Thyroid gland (tissue), 4 donors: Measurements from ENCODE around the gene DMC1. TPM values are rescaled to one million over a fixed set of nuclear protein-coding genes. Genes with fewer than 3 reads are reported as not detected.

Experiments used
- DNase-seq, 2 donors: peaks; one replicate each; pipeline ENCODE4 v3.0.0-alpha.2; 2019
- H3K27ac ChIP-seq, 3 donors: fragments of 200-600 bp; sonication (generic); 1 replicate in 2 of 3; 2 replicates in 1 of 3; pipeline ENCODE4 v1.5.1; 2016 to 2019; ENCODE audit warnings: mild to moderate bottlenecking in 1 of 3, moderate library complexity in 1 of 3
- H3K27me3 ChIP-seq: fragments of 200-600 bp; sonication (generic); one replicate; pipeline ENCODE4 v1.5.1; 2019
- H3K36me3 ChIP-seq, 2 donors: fragments of 200-600 bp; sonication (generic); one replicate each; pipeline ENCODE4 v1.5.1; 2016 to 2019
- H3K4me1 ChIP-seq, 2 donors: fragments of 200-600 bp; sonication (generic); one replicate each; pipeline ENCODE4 v1.5.1; 2017 to 2019
- H3K4me3 ChIP-seq, 3 donors: fragments of 200-600 bp; sonication (generic); replicated peaks in 1 of 3; 1 replicate in 2 of 3; 2 replicates in 1 of 3; pipeline ENCODE4 v1.5.1; 2016; ENCODE audit warnings: mild to moderate bottlenecking in 1 of 3
- H3K9me3 ChIP-seq: fragments of 200-600 bp; sonication (generic); one replicate; pipeline ENCODE4 v1.5.1; 2017
- POLR2A ChIP-seq, 2 donors: fragments of 450-650 bp; IDR thresholded peaks; one replicate each; pipeline ENCODE4 v1.6.1; 2017; ENCODE audit warnings: antibody characterized with exemption in 2 of 2, mild to moderate bottlenecking in 2 of 2, moderate library complexity in 1 of 2
- WGBS, 2 donors: methylation state at CpG; one replicate each; pipeline ENCODE4 v1.1.5; 2017; 5-methylcytosine and 5-hydroxymethylcytosine counted together
- intact Hi-C: fragments of 100-400 bp; cut with DNase I; formaldehyde crosslinking; loops from one replicate; pipeline ENCODE4 v1.15.1; 2023
- total RNA-seq, 4 donors: library from RNA; depleted of rRNA; stranded (reverse); fragments of >200 nt; gene quantifications; one replicate each; pipeline ENCODE4 v1.2.3, GENCODE V29; 2016
- TF ChIP-seq, protein P1 (sequence below), 6 experiments: fragments of 200-600 bp in 3 of 6; fragments of 450-650 bp in 3 of 6; sonication (generic) in 3 of 6; IDR thresholded peaks; one replicate each; pipeline ENCODE4 v1.5.1; 2016 to 2019; ENCODE audit warnings: antibody characterized with exemption in 6 of 6, mild to moderate bottlenecking in 2 of 6, inconsistent platforms in 1 of 6, moderate library complexity in 1 of 6

The DMC1 gene
- total RNA-seq, 4 donors from 2014 or later = 0.78 to 25.9 (median 1.1) TPM; not detected in 1

DNA sequence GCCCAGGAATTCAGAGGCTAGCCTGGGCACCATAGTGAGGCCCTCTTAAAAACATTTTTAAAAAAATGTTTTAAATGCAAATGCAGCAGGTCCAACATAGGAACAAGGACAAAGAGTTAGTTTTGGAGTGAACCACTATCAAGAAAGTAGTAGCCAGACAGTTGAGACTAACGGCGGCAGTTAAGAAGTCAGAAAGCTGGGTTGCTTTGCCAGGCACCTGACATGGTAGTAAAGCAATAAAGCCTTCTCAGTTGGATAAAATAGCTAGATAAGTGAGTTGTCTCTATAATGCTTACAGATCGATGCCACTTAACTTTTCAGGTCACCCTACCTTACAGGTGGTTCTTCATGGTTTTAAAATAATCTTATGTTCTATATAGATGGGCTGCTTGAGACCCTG lies 47.0 kb downstream of the DMC1 start:
- Histone ChIP-seq H3K4me1 (no peaks in the 10 kb centered on the region), H3K36me3 (no peaks in the 10 kb centered on the region), H3K27me3 (no peaks in the 10 kb centered on the region), H3K27ac (no peak overlapping the region), H3K4me3 (no peak overlapping the region), H3K9me3 (no peaks in the 10 kb centered on the region)
- intact Hi-C loops = no loop called here
- 94% methylated on average over 3 of the region's 3 CpGs for WGBS, 2 donors
- no peak for DNase-seq
- TF ChIP-seq, protein P1, sequence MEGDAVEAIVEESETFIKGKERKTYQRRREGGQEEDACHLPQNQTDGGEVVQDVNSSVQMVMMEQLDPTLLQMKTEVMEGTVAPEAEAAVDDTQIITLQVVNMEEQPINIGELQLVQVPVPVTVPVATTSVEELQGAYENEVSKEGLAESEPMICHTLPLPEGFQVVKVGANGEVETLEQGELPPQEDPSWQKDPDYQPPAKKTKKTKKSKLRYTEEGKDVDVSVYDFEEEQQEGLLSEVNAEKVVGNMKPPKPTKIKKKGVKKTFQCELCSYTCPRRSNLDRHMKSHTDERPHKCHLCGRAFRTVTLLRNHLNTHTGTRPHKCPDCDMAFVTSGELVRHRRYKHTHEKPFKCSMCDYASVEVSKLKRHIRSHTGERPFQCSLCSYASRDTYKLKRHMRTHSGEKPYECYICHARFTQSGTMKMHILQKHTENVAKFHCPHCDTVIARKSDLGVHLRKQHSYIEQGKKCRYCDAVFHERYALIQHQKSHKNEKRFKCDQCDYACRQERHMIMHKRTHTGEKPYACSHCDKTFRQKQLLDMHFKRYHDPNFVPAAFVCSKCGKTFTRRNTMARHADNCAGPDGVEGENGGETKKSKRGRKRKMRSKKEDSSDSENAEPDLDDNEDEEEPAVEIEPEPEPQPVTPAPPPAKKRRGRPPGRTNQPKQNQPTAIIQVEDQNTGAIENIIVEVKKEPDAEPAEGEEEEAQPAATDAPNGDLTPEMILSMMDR (IDR thresholded peaks at IDR 0.05) = no peak
- TF ChIP-seq POLR2A (IDR thresholded peaks at IDR 0.05) = no peak

DNA sequence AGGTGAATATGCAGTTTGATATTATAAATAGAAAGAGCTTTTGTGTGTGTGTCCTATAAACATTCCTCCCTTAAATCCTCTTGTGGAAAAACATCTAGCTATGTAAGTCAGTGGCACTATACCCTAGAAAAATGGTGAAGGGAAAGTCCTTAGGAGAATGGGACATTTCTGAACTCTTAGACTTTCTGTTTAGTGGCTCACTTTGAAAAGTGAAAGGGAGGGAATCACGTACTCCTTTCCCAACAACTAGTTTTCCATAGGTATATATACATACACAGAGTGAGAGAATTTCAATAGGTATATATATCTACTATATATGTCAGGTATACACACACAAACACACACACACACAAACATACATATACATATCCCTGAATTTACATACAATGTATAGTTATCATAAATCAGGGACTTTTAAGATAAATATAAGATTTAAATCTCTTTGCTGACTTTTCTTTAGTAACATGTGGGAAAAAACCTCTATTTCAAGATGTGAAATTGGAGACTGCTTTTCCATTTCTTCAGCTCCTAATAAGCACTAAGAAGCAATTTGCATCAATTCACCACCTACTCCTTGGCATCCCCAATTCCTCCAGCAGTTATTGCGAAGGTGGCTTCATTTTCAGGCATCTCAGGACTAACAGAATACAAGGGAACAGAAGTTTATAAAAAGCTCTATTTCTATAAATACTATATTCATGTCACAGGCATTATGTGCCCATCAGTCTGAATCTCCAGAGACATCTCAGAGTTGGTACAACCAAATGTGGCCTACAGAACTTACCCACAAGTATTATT lies 50.3 kb downstream of the DMC1 start:
- Histone ChIP-seq H3K9me3 (no peaks in the 10 kb centered on the region), H3K27me3 (no peaks in the 10 kb centered on the region), H3K4me1 (no peaks in the 10 kb centered on the region), H3K27ac (no peak overlapping the region), H3K4me3 (no peak overlapping the region), H3K36me3 (no peaks in the 10 kb centered on the region)
- DNase-seq = no peak
- intact Hi-C loops = no loop called here
- TF ChIP-seq POLR2A (IDR thresholded peaks at IDR 0.05) = no peak
- TF ChIP-seq, protein P1 (IDR thresholded peaks at IDR 0.05) = no peak
- 94 to 97% methylated on average over 2 of the region's 2 CpGs for WGBS, 2 donors

DNA sequence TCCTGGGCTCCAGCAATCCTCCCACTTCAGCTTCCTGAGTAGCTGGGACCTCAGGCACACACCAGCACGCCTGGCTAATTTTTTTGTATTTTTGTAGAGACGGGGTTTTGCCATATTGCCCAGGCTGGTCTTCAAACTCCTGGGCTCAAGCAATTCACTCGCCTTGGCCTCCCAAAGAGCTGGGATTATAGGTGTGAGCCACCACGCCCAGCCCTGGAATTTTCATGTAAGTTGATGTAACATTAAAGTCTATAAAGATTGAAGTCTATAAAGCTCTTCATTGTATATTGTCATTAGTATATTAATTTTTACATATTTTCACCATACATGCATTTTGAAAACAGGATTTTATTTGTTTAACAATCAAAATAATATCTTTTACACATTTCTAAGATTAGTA lies 51.4 kb downstream of the DMC1 start:
- WGBS, 2 donors = 87 to 91% methylated on average over 4 of the region's 4 CpGs
- DNase-seq = no peak
- Histone ChIP-seq H3K9me3 (no peaks in the 10 kb centered on the region), H3K36me3 (no peaks in the 10 kb centered on the region), H3K27me3 (no peaks in the 10 kb centered on the region), H3K4me3 (no peak overlapping the region), H3K27ac (no peak overlapping the region), H3K4me1 (no peaks in the 10 kb centered on the region)
- no peak for TF ChIP-seq POLR2A (IDR thresholded peaks at IDR 0.05)
- TF ChIP-seq, protein P1 (IDR thresholded peaks at IDR 0.05) = no peak
- intact Hi-C loops = no loop called here

DNA sequence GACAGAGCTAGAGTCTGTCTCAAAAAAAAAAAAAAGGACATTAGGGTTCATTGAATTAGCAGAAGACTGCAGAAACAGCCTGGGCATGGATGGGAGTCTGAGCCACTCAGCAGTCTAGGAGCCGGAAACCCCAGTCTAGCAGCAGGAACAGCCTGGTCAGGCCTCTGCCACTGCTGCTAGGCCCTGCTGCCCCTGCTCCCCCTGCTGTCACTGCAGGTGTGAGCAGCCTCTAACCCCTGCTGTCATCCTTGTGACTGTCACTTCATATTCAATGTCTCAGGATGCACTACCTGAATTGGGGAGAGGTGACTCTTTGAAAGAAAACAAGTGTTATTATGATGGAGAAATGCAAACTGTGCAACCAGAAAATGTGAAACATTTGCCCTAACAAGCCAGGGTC lies 56.9 kb downstream of the DMC1 start:
- H3K9me3 ChIP-seq = no peaks in the 10 kb centered on the region
- DNase-seq = no peak
- no peaks in the 10 kb centered on the region for H3K27me3 ChIP-seq
- H3K36me3 ChIP-seq = no peaks in the 10 kb centered on the region
- WGBS, 2 donors = 89% methylated on average over 1 of the region's 1 CpG; no CpG with 5 or more reads in 1 of the 2 donors
- no peak overlapping the region for H3K4me3 ChIP-seq
- H3K27ac ChIP-seq = no peak overlapping the region
- TF ChIP-seq, protein P1 (IDR thresholded peaks at IDR 0.05) = peak in 1 of 6 experiments; percentile 4
- no peak for TF ChIP-seq POLR2A (IDR thresholded peaks at IDR 0.05)
- peaks cover 4 to 14% of the 10 kb centered on the region in 2 donors for H3K4me1 ChIP-seq
- intact Hi-C loops = loop anchor here (5.0 kb wide), 1 partner anchor 54 kb away; no protein-coding TSS in a partner anchor

DNA sequence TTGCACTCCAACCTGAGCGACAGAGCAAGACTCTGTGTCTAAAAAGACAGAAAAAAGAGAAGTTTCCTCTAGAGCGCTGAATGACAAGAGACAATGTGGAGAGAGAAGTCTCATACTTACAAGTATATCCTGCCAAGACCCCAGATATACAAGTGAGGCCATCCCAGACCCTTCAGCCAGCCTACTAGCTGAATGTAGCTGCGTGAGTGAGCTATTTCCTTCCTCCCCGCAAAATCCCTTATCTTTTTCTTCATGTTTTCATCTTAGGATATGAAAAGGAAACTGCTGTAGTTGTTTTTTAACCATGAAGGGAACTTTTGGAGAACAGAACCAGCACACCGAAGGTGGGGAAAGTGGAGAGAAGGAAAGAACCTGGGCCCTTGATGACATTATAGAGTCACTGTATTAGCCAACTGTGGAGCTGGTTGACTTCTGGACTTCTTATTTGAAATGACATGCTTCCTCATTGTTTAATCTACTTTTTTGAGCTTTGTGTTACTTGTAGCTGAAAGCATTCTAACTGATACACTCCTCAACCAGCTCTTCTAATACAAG lies 59.5 kb downstream of the DMC1 start:
- Histone ChIP-seq H3K27me3 (no peaks in the 10 kb centered on the region), H3K36me3 (no peaks in the 10 kb centered on the region), H3K4me3 (no peak overlapping the region), H3K4me1 (peaks cover 12 to 29% of the 10 kb centered on the region in 2 donors), H3K9me3 (no peaks in the 10 kb centered on the region), H3K27ac (no peak overlapping the region)
- WGBS, 2 donors = 89 to 91% methylated on average over 5 of the region's 5 CpGs
- intact Hi-C loops = loop anchor here (5.0 kb wide), 1 partner anchor 57 kb away; no protein-coding TSS in a partner anchor
- DNase-seq = no peak
- TF ChIP-seq, protein P1 (IDR thresholded peaks at IDR 0.05) = no peak
- no peak for TF ChIP-seq POLR2A (IDR thresholded peaks at IDR 0.05)
